Lower lobe of right lung (tissue), 2 donors: ENCODE measurements around the gene CD83. TPM values are rescaled to one million over a fixed set of nuclear protein-coding genes. Genes with fewer than 3 reads are reported as not detected.
A peak's percentile ranks its signal among the peaks of the same experiment; 100 is the strongest.

Experiments used
- ATAC-seq, 2 donors: fragments of 200-7000 bp; cut with Tn5 transposase; one replicate each; pipeline ENCODE4 v1.9.1; 2020 to 2022; ENCODE audit warnings: mild to moderate bottlenecking in 2 of 2, moderate library complexity in 2 of 2
- DNase-seq: peaks from one replicate; pipeline ENCODE4 v3.0.0-alpha.2; 2020
- H3K27ac ChIP-seq: fragments of 200-600 bp; one replicate; pipeline ENCODE4 v1.8.0; 2022
- H3K27me3 ChIP-seq: fragments of 200-600 bp; one replicate; pipeline ENCODE4 v1.8.0; 2022; ENCODE audit warnings: low read depth
- H3K36me3 ChIP-seq: fragments of 200-600 bp; one replicate; pipeline ENCODE4 v1.8.0; 2022; ENCODE audit warnings: mild to moderate bottlenecking
- H3K4me1 ChIP-seq: fragments of 200-600 bp; one replicate; pipeline ENCODE4 v1.8.0; 2022
- H3K4me3 ChIP-seq: fragments of 200-600 bp; one replicate; pipeline ENCODE4 v1.8.0; 2022; ENCODE audit warnings: mild to moderate bottlenecking
- H3K9me3 ChIP-seq: fragments of 200-600 bp; one replicate; pipeline ENCODE4 v1.8.0; 2022
- CTCF ChIP-seq: fragments of 200-600 bp; IDR thresholded peaks from one replicate; pipeline ENCODE4 v1.8.0; 2022; ENCODE audit warnings: antibody characterized with exemption, mild to moderate bottlenecking
- intact Hi-C: fragments of 100-400 bp; cut with DNase I; formaldehyde crosslinking; loops from one replicate; pipeline ENCODE4 v1.11.0; 2022
- total RNA-seq: library from RNA; stranded (reverse); fragmentation: NEBNext Ultra II Directional; extraction: Animal tissue kit (Norgen Biotek cat#: 25700); gene quantifications from one replicate; pipeline ENCODE4 v1.2.1, GENCODE V29; 2021
- donor health status: DM: no; HTN: yes; CAD: no; lungs with severe emphysema.

CD83 gene
- total RNA-seq, 1 donor from 2014 or later: 25.0 TPM

GRCh38 chr6:14074476-14075094 is 43.0 kb upstream of the CD83 start:
- Histone ChIP-seq H3K4me1 (no peaks in the 10 kb centered on the region), H3K27me3 (no peaks in the 10 kb centered on the region), H3K36me3 (no peaks in the 10 kb centered on the region), H3K9me3 (no peaks in the 10 kb centered on the region), H3K4me3 (peak overlapping the region; percentile 44), H3K27ac (peak overlapping the region; percentile 56)
- intact Hi-C loops: no loop called here
- DNase-seq (no peak), ATAC-seq (peak in 1 of 2 donors; percentile 18)
- no peak for TF ChIP-seq CTCF

GRCh38 chr6:14075095-14075503 is 42.5 kb upstream of the CD83 start:
- no peak for DNase-seq
- intact Hi-C loops: no loop called here

GRCh38 chr6:14077193-14077867 is 40.2 kb upstream of the CD83 start:
- Histone ChIP-seq H3K36me3 (no peaks in the 10 kb centered on the region), H3K9me3 (no peaks in the 10 kb centered on the region), H3K4me3 (no peak overlapping the region), H3K27me3 (no peaks in the 10 kb centered on the region), H3K27ac (no peak overlapping the region), H3K4me1 (no peaks in the 10 kb centered on the region)
- ATAC-seq (no peak), DNase-seq (no peak)
- TF ChIP-seq CTCF: no peak
- intact Hi-C loops: no loop called here

More at GRCh38 chr6:14075095-14075503, 42.5 kb upstream of the CD83 start:
- TF ChIP-seq CTCF: no peak
- H3K27ac ChIP-seq: peak overlapping the region; percentile 56
- no peaks in the 10 kb centered on the region for H3K9me3 ChIP-seq
- H3K4me3 ChIP-seq: peak overlapping the region; percentile 44
- ATAC-seq: peak; percentile 62 to 79
- no peaks in the 10 kb centered on the region for H3K4me1 ChIP-seq
- H3K27me3 ChIP-seq: no peaks in the 10 kb centered on the region
- H3K36me3 ChIP-seq: no peaks in the 10 kb centered on the region

DNA sequence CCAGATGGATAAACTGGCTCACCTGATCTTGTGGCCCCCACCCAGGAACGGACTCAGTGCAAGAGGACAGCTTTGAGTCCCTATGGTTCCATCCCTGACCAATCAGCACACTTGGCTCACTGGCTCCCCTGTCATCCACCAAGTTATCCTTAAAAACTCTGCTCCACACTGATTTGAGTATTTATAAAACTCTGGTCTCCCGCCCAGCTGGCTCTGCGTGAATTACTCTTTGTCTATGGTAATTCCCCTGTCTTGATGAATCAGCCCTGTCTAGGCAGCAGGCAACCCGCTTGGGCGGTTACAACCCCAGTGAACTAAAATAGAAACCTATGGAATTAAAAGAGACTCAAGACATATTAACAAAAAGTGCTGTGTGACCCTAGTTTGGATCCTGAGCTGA is 38.1 kb upstream of the CD83 start:
- H3K36me3 ChIP-seq: no peaks in the 10 kb centered on the region
- H3K27ac ChIP-seq: no peak overlapping the region
- H3K4me1 ChIP-seq: no peaks in the 10 kb centered on the region
- H3K4me3 ChIP-seq: no peak overlapping the region
- TF ChIP-seq CTCF: no peak
- ATAC-seq (no peak), DNase-seq (no peak)
- intact Hi-C loops: no loop called here
- H3K27me3 ChIP-seq: no peaks in the 10 kb centered on the region
- no peaks in the 10 kb centered on the region for H3K9me3 ChIP-seq

- no peak for TF ChIP-seq CTCF
- Histone ChIP-seq H3K9me3 (no peaks in the 10 kb centered on the region), H3K27ac (no peak overlapping the region), H3K4me3 (no peak overlapping the region), H3K27me3 (no peaks in the 10 kb centered on the region), H3K4me1 (no peaks in the 10 kb centered on the region), H3K36me3 (no peaks in the 10 kb centered on the region)
- intact Hi-C loops: no loop called here
- no peak for ATAC-seq
- DNase-seq: no peak
These were observed 37.6 kb upstream of the CD83 start for GRCh38 chr6:14079971-14080370.
